HCT116 (cell line): Measurements from ENCODE around the gene CCDC92B. TPM values are rescaled to one million over a fixed set of nuclear protein-coding genes. Genes with fewer than 3 reads are reported as not detected.

Experiments used
- ATAC-seq: fragments of 200-7000 bp; cut with Tn5 transposase; 2 replicates; pipeline ENCODE4 v1.9.1; 2020; ENCODE audit warnings: mild to moderate bottlenecking, moderate library complexity
- BruUV-seq: library from RNA; stranded (reverse); fragments of 400-500 nt; replicated peaks from 2 replicates; lab custom pipeline; 2021; lab: Mats Ljungman, UMichigan
- CTCF ChIA-PET: fragments of 300-600 bp; sonication (Branson Sonifier 250); formaldehyde crosslinking; loops from one replicate; lab custom pipeline; 2021; ENCODE audit warnings: antibody characterized with exemption; lab: Charles Lee
- POLR2A ChIA-PET: fragments of 300-600, 350-600 bp; sonication (Branson Sonifier 250); formaldehyde crosslinking; loops from one replicate; lab custom pipeline; 2021; ENCODE audit warnings: antibody characterized with exemption; lab: Charles Lee
- RAD21 ChIA-PET, 2 experiments: fragments of 300-600 bp; sonication (Branson Sonifier 250); formaldehyde crosslinking; loops; one replicate each; lab custom pipeline; 2023; ENCODE audit warnings: low total read pairs in 2 of 2; ENCODE audit not compliant: uncharacterized antibody in 2 of 2, unreplicated experiment in 2 of 2, low non-redundant PET in 1 of 2; lab: Charles Lee
- DNase-seq: peaks from one replicate; pipeline ENCODE4 v3.0.0-alpha.2; 2010; ENCODE audit warnings: low read depth, low spot score
- H2AFZ ChIP-seq: fragments of 200-600 bp; shearing (Covaris generic), sonication (generic); 2 replicates; pipeline ENCODE4 v1.6.1; 2017; ENCODE audit warnings: low read depth, mixed run types, mixed read lengths, antibody characterized with exemption, low read length; ENCODE audit not compliant: poor library complexity, severe bottlenecking
- H3K27ac ChIP-seq: 2 replicates; pipeline ENCODE4 v1.5.1; 2012; ENCODE audit warnings: low read depth, low read length
- H3K27me3 ChIP-seq: fragments of 200-600 bp; sonication (generic); 2 replicates; pipeline ENCODE4 v1.6.1; 2016; ENCODE audit warnings: mixed run types, low read length, mixed read lengths; ENCODE audit not compliant: insufficient read depth
- H3K36me3 ChIP-seq, 2 experiments: fragments of 200-500 bp in 1 of 2; fragments of 200-600 bp in 1 of 2; sonication (Bioruptor generic) in 1 of 2; sonication (generic) in 1 of 2; 2 replicates each; pipeline versions ENCODE4 v1.5.1 to v1.6.1; 2014 to 2016; ENCODE audit warnings: low read length in 2 of 2, inconsistent platforms in 1 of 2, mixed read lengths in 1 of 2, mixed run types in 1 of 2; ENCODE audit not compliant: insufficient read depth in 2 of 2, control insufficient read depth in 1 of 2
- H3K4me1 ChIP-seq, 2 experiments: fragments of 200-600 bp in 1 of 2; sonication (generic) in 1 of 2; 2 replicates each; pipeline versions ENCODE4 v1.5.1 to v1.6.1; 2012 to 2017; ENCODE audit warnings: low read length in 2 of 2, inconsistent platforms in 1 of 2, mild to moderate bottlenecking in 1 of 2, mixed read lengths in 1 of 2, mixed run types in 1 of 2, moderate library complexity in 1 of 2; ENCODE audit not compliant: insufficient read depth in 2 of 2, control insufficient read depth in 1 of 2
- H3K4me2 ChIP-seq: fragments of 200-600 bp; sonication (generic); 2 replicates; pipeline ENCODE4 v1.6.1; 2017; ENCODE audit warnings: mixed run types, low read length, mixed read lengths
- H3K4me3 ChIP-seq, 2 experiments: fragments of 200-600 bp in 1 of 2; sonication (generic) in 1 of 2; replicated peaks in 1 of 2; 2 replicates each; pipeline ENCODE4 v1.5.1; 2011 to 2016; ENCODE audit warnings: low read length in 2 of 2, control low read depth in 1 of 2, low read depth in 1 of 2, mild to moderate bottlenecking in 1 of 2, mixed read lengths in 1 of 2, mixed run types in 1 of 2
- H3K79me2 ChIP-seq: fragments of 200-600 bp; sonication (generic); 2 replicates; pipeline ENCODE4 v1.6.1; 2017; ENCODE audit warnings: mild to moderate bottlenecking, mixed run types, low read length, moderate library complexity, mixed read lengths; ENCODE audit not compliant: insufficient read depth
- H3K9ac ChIP-seq: fragments of 200-600 bp; sonication (generic); 2 replicates; pipeline ENCODE4 v1.6.1; 2016; ENCODE audit warnings: low read length, mixed read lengths
- H3K9me2 ChIP-seq: fragments of 200-600 bp; sonication (generic), shearing (Covaris generic); 2 replicates; pipeline ENCODE4 v1.6.1; 2017; ENCODE audit warnings: mixed run types, mild to moderate bottlenecking, moderate library complexity; ENCODE audit not compliant: insufficient read depth
- H3K9me3 ChIP-seq, 2 experiments: fragments of 200-500 bp in 1 of 2; fragments of 200-600 bp in 1 of 2; sonication (Bioruptor generic) in 1 of 2; sonication (generic) in 1 of 2; 2 replicates each; pipeline ENCODE4 v1.6.1; 2014 to 2017; ENCODE audit warnings: low read length in 2 of 2, mixed read lengths in 2 of 2, inconsistent platforms in 1 of 2, low read depth in 1 of 2, mild to moderate bottlenecking in 1 of 2, mixed run types in 1 of 2, moderate library complexity in 1 of 2; ENCODE audit not compliant: control insufficient read depth in 1 of 2, insufficient read depth in 1 of 2
- H4K20me1 ChIP-seq: fragments of 200-600 bp; sonication (generic), shearing (Covaris generic); 2 replicates; pipeline ENCODE4 v1.6.1; 2017; ENCODE audit warnings: mixed run types, mild to moderate bottlenecking, moderate library complexity; ENCODE audit not compliant: insufficient read depth
- CEBPB ChIP-seq: IDR thresholded peaks from 2 replicates; pipeline ENCODE4 v1.6.1; 2012; ENCODE audit warnings: low read depth
- EGR1 ChIP-seq: IDR thresholded peaks from 2 replicates; pipeline ENCODE4 v1.6.1; 2012; ENCODE audit warnings: low read depth
- EZH2 ChIP-seq: fragments of 200-600 bp; sonication (generic); IDR thresholded peaks from 2 replicates; pipeline ENCODE4 v1.6.1; 2017; ENCODE audit warnings: antibody characterized with exemption, mixed run types
- EZH2phosphoT487 ChIP-seq: fragments of 200-600 bp; IDR thresholded peaks from 2 replicates; pipeline ENCODE4 v1.6.1; 2018; ENCODE audit warnings: antibody characterized with exemption, borderline replicate concordance
- FOSL1 ChIP-seq: IDR thresholded peaks from 2 replicates; pipeline ENCODE4 v1.6.1; 2012; ENCODE audit warnings: low read depth
- MAX ChIP-seq: IDR thresholded peaks from 2 replicates; pipeline ENCODE4 v1.6.1; 2012
- POLR2A ChIP-seq: IDR thresholded peaks from 2 replicates; pipeline ENCODE4 v1.7.0; 2011; ENCODE audit warnings: borderline replicate concordance; ENCODE audit not compliant: insufficient read depth, insufficient read length; ENCODE audit errors: extremely low read depth
- POLR2AphosphoS5 ChIP-seq: IDR thresholded peaks from 2 replicates; pipeline ENCODE4 v1.6.1; 2011; ENCODE audit warnings: mild to moderate bottlenecking, low read depth, low read length, moderate library complexity
- RAD21 ChIP-seq: IDR thresholded peaks from 2 replicates; pipeline ENCODE4 v1.6.1; 2012; ENCODE audit warnings: low read depth, mild to moderate bottlenecking
- REST ChIP-seq: IDR thresholded peaks from 2 replicates; pipeline ENCODE4 v1.6.1; 2012; ENCODE audit warnings: low read depth
- SIN3A ChIP-seq: IDR thresholded peaks from 2 replicates; pipeline ENCODE4 v1.6.1; 2012; ENCODE audit warnings: low read depth
- SP1 ChIP-seq: IDR thresholded peaks from 2 replicates; pipeline ENCODE4 v1.6.1; 2012; ENCODE audit warnings: low read depth
- TCF7L2 ChIP-seq: IDR thresholded peaks from 2 replicates; pipeline ENCODE4 v1.7.0; 2011; ENCODE audit warnings: borderline replicate concordance, inconsistent platforms; ENCODE audit not compliant: insufficient read depth, insufficient read length; ENCODE audit errors: extremely low read depth
- YY1 ChIP-seq: IDR thresholded peaks from 2 replicates; pipeline ENCODE4 v1.6.1; 2011; ENCODE audit warnings: low read length, low read depth, moderate library complexity, mild to moderate bottlenecking; ENCODE audit not compliant: insufficient replicate concordance; ENCODE audit errors: extremely low read depth
- ZFX ChIP-seq: fragments of 450-650 bp; IDR thresholded peaks from 2 replicates; pipeline ENCODE4 v1.6.1; 2017
- intact Hi-C: fragments of 100-400 bp; cut with micrococcal nuclease; formaldehyde crosslinking; loops from 2 replicates; pipeline ENCODE4 v1.10.0; 2022
- total RNA-seq: library from RNA; stranded (reverse); gene quantifications from one replicate; pipeline ENCODE4 v1.2.1, GENCODE V29; 2021; ENCODE audit not compliant: unreplicated experiment

CCDC92B gene
- total RNA-seq, 1 experiment from 2014 or later: 0.17 TPM

GRCh38 chr17:2776589-2777241 is 27.3 kb upstream of the CCDC92B start:
- H3K4me1 ChIP-seq: peaks cover 2 to 6% of the 10 kb centered on the region in 2 experiments; a peak in 1 of 4 replicates
- DNase-seq (no peak), ATAC-seq (peak; percentile 77)
- H3K27ac ChIP-seq: peak overlapping the region; percentile 35; the same call in 1 of the 2 replicates
- no peak for TF ChIP-seq POLR2A
- peak overlapping the region; percentile 44 to 58 for H3K4me3 ChIP-seq
- ChIA-PET RAD21 (no interaction called here), POLR2A (no interaction called here), CTCF (interaction anchor here (1.1 kb wide), 1 partner anchor 9 kb away, joined by 8 read pairs; no protein-coding TSS in a partner anchor)
- H3K9me3 ChIP-seq: no peaks in the 10 kb centered on the region
- H2AFZ ChIP-seq: no peak overlapping the region
- H3K27me3 ChIP-seq: no peaks in the 10 kb centered on the region
- no peaks in the 10 kb centered on the region for H3K9me2 ChIP-seq
- intact Hi-C loops: no loop called here
- H4K20me1 ChIP-seq: no peaks in the 10 kb centered on the region
- H3K4me2 ChIP-seq: peak overlapping the region; percentile 82
- no TSS peak for BruUV-seq
- H3K9ac ChIP-seq: peak overlapping the region; percentile 40; the same call in 1 of the 2 replicates
- H3K79me2 ChIP-seq: no peaks in the 10 kb centered on the region
- no peaks in the 10 kb centered on the region for H3K36me3 ChIP-seq

- Histone ChIP-seq H2AFZ (no peak overlapping the region), H3K36me3 (no peaks in the 10 kb centered on the region), H3K9ac (no peak overlapping the region), H3K9me3 (no peaks in the 10 kb centered on the region), H3K4me1 (peaks cover 2 to 6% of the 10 kb centered on the region in 2 experiments; a peak in 1 of 4 replicates), H3K9me2 (no peaks in the 10 kb centered on the region), H3K4me3 (no peak overlapping the region), H3K79me2 (no peaks in the 10 kb centered on the region), H3K27ac (no peak overlapping the region), H3K27me3 (no peaks in the 10 kb centered on the region), H3K4me2 (no peak overlapping the region), H4K20me1 (no peaks in the 10 kb centered on the region)
- RAD21 ChIA-PET: no interaction called here
- intact Hi-C loops: no loop called here
- no peak for DNase-seq
- no peak for ATAC-seq
- POLR2A ChIA-PET: interaction anchor here (0.7 kb wide), 1 partner anchor 110 kb away, joined by 3 read pairs; no protein-coding TSS in a partner anchor
- CTCF ChIA-PET: no interaction called here
- no TSS peak for BruUV-seq
- TF ChIP-seq SIN3A (no peak), POLR2A (no peak), TCF7L2 (no peak), RAD21 (no peak), REST (no peak), YY1 (no peak), FOSL1 (no peak), ZFX (no peak), MAX (no peak), EZH2phosphoT487 (no peak), SP1 (no peak), CEBPB (no peak), EGR1 (no peak), EZH2 (no peak), POLR2AphosphoS5 (no peak)
These were observed 25.8 kb upstream of the CCDC92B start for GRCh38 chr17:2775206-2775605.
